Measurements from ENCODE around the gene SLC25A39.
A peak's percentile ranks its signal among the peaks of the same experiment; 100 is the strongest.

Gene SLC25A39

GRCh38 chr17:44311562-44312181 is 13.0 kb downstream of the SLC25A39 start:
- no peak for DNase-seq

- DNase-seq: no peak
These were observed 13.8 kb downstream of the SLC25A39 start for GRCh38 chr17:44310609-44311376.

GRCh38 chr17:44310188-44310587 is 14.4 kb downstream of the SLC25A39 start:
- DNase-seq: no peak

- DNase-seq: no peak
These were observed 15.2 kb downstream of the SLC25A39 start for GRCh38 chr17:44309472-44309871.

GRCh38 chr17:44308865-44309264 is 15.8 kb downstream of the SLC25A39 start:
- no peak for DNase-seq

GRCh38 chr17:44308320-44308818 is 16.3 kb downstream of the SLC25A39 start, which contains the start of gene RUNDC3A:
RUNDC3A (plus strand) TSS chr17:44308601; CDS start chr17:44308833, 232 bp downstream.
- peak; percentile 31 to 39 for DNase-seq

GRCh38 chr17:44307387-44308186 is 17.0 kb downstream of the SLC25A39 start:
- no peak for DNase-seq

- no peak for DNase-seq
These were observed 20.0 kb downstream of the SLC25A39 start for GRCh38 chr17:44304651-44305050.

- DNase-seq: no peak
These were observed 26.6 kb downstream of the SLC25A39 start for GRCh38 chr17:44297975-44298374.

GRCh38 chr17:44293509-44294226 is 31.0 kb downstream of the SLC25A39 start:
- no peak for DNase-seq

- no peak for DNase-seq
These were observed 37.0 kb downstream of the SLC25A39 start for GRCh38 chr17:44287651-44288050.

- no peak for DNase-seq
These were observed 40.6 kb downstream of the SLC25A39 start for GRCh38 chr17:44284024-44284400.

GRCh38 chr17:44283344-44284023 is 41.1 kb downstream of the SLC25A39 start:
- no peak for DNase-seq

- no peak for DNase-seq
These were observed 42.4 kb downstream of the SLC25A39 start for GRCh38 chr17:44282264-44282663.

GRCh38 chr17:44281570-44281969 is 43.1 kb downstream of the SLC25A39 start:
- no peak for DNase-seq

- DNase-seq: no peak
These were observed 44.2 kb downstream of the SLC25A39 start for GRCh38 chr17:44280392-44280937.

GRCh38 chr17:44279666-44280391 is 44.8 kb downstream of the SLC25A39 start:
- no peak for DNase-seq

- no peak for DNase-seq
These were observed 45.3 kb downstream of the SLC25A39 start for GRCh38 chr17:44279346-44279665.

GRCh38 chr17:44277976-44278375 is 46.6 kb downstream of the SLC25A39 start:
- no peak for DNase-seq

GRCh38 chr17:44273607-44274006 is 51.0 kb downstream of the SLC25A39 start:
- DNase-seq: no peak

GRCh38 chr17:44272954-44273353 is 51.7 kb downstream of the SLC25A39 start:
- DNase-seq: no peak

Data from SW 1271 (cell line).